DMS114 treated with DMSO at 0.1 percent for 48 hours (cell line): ENCODE measurements around the gene CABP4.

Experiments
- DNase-seq: peaks from one replicate; lab custom pipeline; 2025; ENCODE audit not compliant: unreplicated experiment; lab: John Stamatoyannopoulos, UW

The CABP4 gene

GRCh38 chr11:67494371-67495233 lies 39.4 kb downstream of the CABP4 start:
- no peak for DNase-seq

GRCh38 chr11:67495234-67496005 lies 40.3 kb downstream of the CABP4 start:
- DNase-seq, result no peak

GRCh38 chr11:67496113-67496512 lies 41.0 kb downstream of the CABP4 start:
- DNase-seq, result no peak

GRCh38 chr11:67497656-67498291 lies 42.6 kb downstream of the CABP4 start:
- DNase-seq, result no peak

- no peak for DNase-seq
These were observed 43.4 kb downstream of the CABP4 start for GRCh38 chr11:67498544-67498972.

- no peak for DNase-seq
These were observed 44.8 kb downstream of the CABP4 start for GRCh38 chr11:67499808-67500483.

GRCh38 chr11:67500484-67500821 lies 45.3 kb downstream of the CABP4 start:
- no peak for DNase-seq

- DNase-seq, result no peak
These were observed 45.9 kb downstream of the CABP4 start for GRCh38 chr11:67500831-67501715.

GRCh38 chr11:67501854-67502253 lies 46.7 kb downstream of the CABP4 start:
- no peak for DNase-seq

GRCh38 chr11:67502328-67502979 lies 47.3 kb downstream of the CABP4 start:
- no peak for DNase-seq

GRCh38 chr11:67503119-67504004 lies 48.2 kb downstream of the CABP4 start:
- no peak for DNase-seq

- DNase-seq, result no peak
These were observed 49.1 kb downstream of the CABP4 start for GRCh38 chr11:67504005-67504949.

GRCh38 chr11:67504950-67505581 lies 49.9 kb downstream of the CABP4 start, which contains the start of gene PITPNM1:
Gene PITPNM1, minus strand, starts transcription at chr11:67505363. Its CDS starts 1,183 bp downstream, at chr11:67504180.
- peak; percentile 49 for DNase-seq

- DNase-seq, result peak; percentile 83
These were observed 50.6 kb downstream of the CABP4 start for GRCh38 chr11:67505605-67506396.

GRCh38 chr11:67506426-67507051 lies 51.4 kb downstream of the CABP4 start:
- DNase-seq, result no peak
